HG02870 (cell line): ENCODE data around the gene MYOM1.
A peak's percentile ranks its signal among the peaks of the same experiment; 100 is the strongest.

ENCODE experiments used
- ATAC-seq: cut with Tn5 transposase; IDR thresholded peaks from one replicate; pipeline ENCODE4 v1.9.1; 2021; ENCODE audit warnings: mild to moderate bottlenecking, moderate library complexity; ENCODE audit not compliant: unreplicated experiment

Gene MYOM1

DNA sequence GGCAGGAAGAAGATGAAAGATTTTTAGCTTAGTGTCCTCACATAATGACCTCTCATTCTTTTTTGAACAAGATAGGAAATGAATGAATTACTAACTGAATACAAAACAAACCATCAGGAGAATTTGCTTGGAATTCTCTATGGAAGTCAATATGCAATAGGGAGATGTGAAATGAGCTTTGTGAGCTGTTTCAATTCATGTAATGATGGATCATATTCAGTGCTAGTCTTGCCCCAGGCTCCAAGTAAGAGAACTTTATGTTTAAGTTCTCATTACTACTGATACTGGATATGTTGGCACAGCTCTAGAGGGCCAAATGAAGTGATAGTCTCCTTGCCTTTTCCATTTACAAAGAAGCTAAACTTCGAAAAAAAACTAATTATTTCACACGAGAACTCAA lies 29.2 kb downstream of the MYOM1 start:
- no peak for ATAC-seq

DNA sequence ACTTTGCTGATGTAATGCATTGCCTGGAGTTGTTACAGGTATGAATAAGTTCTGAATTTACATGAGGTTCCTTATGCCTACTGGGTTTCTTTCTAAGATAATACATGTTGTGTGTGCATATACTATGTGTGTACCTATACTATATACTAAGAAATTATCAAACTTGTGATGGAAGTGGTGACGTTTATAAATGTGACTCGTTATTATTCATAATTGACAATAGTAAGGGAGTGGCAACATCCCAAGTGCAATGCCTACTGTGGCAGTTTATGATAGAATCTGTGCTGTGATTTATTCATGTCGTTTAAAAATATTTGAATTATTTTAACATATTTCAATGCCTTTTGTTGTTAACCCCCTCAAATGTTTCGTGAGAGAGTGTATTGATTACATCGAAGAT lies 29.9 kb downstream of the MYOM1 start:
- no peak for ATAC-seq

DNA sequence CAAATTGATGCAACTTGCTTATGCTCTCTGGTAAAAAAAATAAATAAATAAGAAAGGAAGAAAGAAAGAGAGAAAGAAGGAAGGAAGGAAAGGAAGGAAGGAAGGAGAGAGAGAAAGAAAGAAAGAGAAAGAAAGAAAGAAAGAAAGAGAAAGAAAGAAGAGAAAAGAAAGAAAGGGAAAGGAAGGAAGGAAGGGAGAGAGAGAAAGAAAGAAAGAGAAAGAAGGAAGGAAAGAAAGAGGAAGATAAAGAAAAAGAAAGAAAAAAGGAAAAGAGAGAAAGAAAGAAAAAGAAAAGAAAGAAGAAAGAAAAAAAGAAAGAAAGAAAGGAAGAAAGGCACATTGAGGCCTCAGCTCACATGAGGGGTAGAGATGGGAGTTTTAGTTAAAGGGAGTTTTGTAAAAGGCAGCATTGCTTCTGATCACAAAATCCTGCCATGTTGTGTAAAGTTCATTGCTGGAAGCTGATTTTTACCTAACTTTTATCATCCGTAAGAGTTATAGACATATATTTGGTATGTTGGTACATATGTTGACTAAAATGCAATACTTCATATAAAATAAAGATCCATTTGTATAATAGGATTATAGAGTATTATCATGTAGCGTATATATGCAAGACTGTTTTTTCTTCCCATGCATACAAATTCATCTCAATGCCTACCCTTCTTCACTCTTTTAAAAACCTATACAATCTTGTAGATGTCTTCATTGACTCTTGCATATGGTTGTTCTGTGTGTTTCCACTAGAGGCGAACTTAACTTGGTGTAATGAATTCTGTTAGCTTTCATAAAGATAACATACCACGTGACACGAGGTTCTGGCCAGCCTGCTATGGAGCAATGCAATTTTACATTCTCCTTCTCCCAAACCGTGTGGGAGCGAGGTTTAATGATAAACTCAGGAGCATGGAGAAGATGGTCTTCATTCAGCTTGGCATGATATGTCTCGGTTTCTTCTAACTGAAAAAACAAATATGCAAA lies 32.8 kb downstream of the MYOM1 start:
- ATAC-seq = no peak

DNA sequence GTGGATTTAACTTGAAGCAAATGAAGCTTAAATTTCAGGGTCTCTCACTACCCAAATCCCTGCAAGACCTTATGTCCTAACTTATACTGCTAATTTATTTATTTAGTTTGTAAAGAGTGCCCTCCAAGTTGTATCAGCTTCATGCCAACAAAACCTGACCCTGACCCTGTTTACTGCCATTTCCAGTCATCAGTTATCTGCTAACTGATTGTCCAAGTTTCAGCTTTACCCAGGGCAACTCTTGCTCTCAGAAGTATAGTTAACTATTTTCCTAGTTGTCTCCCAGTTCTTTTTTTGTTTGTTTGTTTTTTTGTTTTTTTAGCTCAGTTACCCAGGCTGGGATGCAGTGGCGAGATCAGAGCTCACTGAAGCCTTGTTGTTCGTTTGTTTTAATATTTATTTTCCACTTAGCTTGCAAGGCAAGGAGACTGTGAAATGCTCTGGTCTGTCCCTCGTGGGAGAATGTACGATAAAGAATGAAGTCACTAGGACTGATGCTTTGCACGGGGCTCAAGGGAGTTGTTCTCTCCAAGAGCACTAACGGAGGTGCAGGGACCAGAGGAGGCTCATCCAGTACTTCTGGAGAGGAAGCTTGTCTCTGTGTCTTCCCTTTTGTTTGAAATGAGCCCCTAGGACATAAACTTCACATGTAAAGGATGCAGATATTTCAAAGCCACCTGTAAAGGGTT lies 35.3 kb downstream of the MYOM1 start:
- no peak for ATAC-seq

DNA sequence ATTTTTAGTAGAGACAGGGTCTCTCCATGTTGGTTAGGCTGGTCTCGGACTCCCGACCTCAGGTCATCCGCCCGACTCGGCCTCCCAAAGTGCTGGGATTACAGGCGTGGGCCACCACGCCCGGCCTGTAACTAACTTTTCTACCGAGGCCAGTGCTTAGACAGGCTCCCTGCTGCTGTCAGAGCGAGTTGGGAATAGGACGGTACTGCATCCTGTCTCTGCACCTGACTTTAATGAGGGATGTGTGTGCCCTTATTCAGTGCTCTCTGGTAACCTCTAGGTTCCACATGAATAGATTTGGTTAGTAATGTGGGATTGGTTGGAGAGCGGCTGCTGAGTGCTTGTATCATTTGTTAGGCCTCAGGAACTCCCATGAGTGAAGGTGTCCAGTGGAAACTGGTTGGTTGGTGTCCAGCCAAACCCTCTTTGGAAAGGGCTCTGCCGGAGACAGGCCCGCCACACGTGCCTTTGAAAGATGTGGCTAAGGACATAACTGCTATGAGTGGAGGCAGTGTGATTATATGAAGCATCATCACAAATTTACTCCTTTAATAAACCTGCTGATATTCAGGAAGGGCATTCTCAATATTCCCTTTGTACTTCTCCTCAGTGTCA lies 36.6 kb downstream of the MYOM1 start:
- ATAC-seq = no peak

DNA sequence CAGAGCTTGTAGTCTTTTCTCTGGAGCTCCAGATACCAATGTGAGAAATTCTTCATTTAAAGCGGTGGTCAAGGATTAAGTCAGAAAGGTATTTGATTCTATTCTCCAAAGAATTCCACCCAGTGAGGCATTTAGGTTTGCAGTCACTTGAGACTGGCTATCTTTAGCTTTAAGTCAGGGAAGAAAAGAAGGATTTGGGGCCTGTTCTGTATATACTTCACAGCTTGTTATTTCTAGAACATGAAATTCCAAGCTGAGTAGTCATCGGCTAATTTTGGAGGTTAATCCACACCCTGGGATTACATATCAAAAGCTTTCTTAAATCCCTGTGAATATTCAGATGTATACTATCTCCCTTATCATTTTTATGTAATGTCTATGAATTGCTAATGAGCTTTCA lies 39.4 kb downstream of the MYOM1 start:
- ATAC-seq = no peak

DNA sequence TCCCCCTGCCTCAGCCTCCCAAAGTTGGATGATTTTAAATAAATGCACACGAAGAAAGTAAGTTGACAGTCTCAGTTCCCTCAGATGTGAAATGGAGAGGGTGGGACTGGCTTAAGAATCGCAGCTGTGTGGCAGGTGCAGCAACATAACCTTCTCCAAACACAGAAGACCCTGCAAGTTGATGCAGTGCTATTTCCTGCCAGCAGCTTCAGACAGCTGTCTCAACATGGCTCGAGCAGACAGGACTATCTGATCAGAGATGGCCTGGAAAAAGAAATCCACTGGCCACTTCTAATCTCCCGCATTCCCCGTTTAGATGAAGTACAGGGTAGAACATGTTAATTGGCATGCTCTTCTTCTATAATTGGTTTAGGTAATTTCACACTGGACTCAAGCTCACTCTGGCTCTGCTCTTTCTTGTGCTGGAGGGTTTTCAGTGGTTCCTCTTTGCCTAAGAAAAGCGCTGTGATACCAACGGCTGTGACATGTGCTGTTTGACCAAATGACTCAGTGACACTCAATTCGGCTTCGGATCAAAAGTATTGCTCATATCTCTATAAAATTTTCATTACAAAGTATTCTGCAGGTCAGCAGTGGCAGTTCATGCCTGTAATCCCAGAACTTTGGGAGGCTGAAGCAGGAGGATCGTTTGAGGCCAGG lies 40.2 kb downstream of the MYOM1 start:
- peak; percentile 66 for ATAC-seq

DNA sequence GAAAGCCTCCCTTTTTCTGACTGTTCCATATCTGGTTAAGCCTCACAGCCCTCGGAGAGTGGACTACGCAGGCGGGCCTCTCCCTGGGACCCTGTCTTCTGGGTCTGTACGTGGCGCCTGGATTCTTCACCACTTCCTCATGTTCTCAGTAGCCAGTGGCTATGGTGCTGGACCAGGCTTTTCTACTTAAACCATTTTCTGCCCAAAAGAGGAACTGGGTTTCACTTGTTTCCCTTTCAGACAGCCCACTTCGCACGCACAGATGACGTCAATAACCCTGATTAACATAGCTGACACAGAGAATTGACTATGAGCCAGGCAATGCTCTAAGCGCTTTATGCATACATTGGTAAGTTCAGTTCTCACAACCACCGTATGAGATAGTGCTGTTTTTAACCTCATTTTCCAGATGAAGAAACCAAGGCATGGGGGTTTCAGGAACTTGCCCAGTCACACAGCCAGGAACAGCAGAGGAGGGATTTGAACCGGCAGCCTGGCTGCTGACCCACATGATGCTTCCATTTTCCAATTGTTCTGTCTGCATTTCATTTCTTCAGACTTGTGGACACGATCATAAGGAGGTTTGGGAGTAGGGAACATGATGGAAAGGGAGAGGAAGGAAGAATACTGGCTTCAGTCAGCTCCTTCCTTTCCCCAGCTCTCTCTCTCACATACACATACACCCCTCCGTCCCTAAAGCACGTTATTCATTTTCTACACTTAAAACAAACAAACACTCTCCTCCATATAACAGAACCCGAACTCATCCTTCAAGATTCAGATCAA lies 41.7 kb downstream of the MYOM1 start:
- peak; percentile 78 for ATAC-seq

DNA sequence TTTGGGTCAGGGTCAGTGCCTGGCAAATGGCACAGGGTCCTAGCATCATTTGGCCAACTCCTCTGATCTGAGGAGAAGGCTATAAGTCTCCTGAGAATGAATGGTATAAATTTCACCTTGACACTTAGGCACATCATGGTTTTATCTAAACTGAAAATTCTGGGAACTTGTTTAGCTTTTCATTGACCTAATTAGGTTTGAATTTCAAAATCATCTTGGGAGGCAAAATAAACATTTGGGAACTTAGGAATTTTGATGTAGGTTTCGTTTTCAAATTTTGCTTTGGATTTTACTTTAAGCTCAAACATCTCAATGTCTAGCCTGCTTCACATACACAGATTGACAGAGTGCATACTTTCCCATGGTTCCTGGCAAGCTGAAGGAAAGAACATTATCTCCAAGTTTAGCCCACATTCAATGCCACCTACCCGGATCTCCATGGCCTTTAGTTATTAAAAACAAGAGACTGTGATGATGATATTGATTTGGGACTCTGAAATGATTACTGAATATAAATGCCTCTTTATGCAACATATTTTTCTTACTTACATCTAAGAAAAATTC lies 44.5 kb downstream of the MYOM1 start:
- ATAC-seq = no peak

DNA sequence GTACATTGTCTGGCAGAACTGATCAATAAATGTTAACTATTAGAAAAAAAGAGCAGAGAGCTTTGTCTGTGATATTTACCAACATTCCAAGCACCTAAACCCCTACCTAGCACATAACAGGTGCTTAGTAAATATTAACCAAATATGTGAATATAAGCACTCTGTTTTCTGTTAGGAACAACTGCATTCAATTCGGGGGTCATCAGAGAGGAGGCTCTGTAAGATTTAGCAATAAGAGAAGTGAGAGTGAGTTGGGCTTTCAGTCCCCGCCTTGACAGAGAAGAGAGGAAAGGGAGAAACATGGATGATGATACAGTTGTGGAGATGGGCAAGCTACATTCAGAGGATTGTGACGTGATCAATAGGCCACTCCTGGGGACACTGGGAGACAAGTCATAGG lies 47.7 kb downstream of the MYOM1 start:
- ATAC-seq = no peak

DNA sequence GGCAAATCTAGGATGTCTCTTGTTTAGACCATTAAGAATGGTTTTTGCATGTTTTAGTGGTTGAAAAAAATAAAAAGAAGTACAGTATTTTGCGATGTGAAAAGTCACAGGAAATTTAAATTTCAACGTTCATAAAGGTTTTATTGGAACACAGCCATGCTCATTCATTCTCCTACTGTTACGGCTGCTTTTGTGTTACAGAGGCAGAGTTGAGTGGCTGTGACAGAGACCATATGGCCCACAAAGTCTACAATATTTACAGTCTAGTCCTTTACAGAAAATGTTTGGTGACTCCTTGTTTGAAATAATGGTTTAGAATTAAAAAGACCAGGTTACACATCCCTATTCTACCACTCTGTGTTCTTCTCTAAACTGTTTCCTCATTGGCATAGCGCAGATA lies 48.1 kb downstream of the MYOM1 start:
- no peak for ATAC-seq

DNA sequence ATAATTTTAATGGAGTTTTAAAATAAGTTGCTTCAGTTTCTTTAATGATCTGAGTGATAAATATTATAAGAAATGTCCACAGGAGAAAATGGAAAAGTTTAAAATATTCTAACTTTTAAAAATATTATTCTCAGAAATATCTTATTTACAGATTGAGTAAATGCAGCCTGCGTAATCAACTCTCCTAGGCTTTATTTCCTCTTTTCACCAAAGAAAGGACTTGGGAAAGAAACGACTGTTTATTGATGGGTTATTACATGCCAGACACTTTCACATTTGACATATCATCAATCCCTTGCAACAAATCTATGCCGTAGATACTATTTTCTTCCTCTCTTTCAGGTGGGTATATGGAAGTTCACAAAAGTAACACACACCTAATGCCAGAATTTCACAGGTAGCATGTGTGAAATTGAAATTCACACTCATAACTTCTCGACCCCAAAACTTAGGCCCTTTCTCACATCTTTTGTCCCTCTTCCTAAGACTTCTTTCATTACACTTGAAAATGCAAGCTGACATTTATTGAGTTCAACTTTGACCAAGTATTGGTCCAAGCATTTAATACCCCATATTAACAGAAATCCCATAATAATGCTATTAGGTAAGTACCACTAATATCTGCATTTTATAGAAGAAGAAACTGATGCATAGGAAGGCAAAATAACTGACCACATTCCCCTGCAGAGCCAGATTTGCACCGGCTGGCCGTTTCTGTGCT lies 49.2 kb downstream of the MYOM1 start:
- no peak for ATAC-seq

DNA sequence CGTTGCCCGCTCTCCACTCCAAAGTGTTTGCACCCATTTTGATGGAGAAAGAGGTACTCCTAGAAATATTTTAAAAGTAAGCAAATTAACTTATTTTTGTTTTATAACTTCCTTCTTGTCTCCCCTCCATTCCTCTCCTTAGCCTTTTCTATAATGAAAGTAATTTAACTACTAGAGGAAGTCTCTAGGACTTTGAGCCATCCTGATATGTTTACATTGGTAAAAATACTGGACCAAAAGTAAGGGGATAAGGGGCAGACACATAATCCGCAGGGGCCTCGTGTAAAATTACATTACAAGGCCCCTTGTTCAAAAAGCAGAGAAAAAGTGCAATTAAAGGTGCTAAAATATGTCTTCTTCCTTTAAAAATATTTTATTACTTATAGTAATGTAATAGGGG lies 55.4 kb downstream of the MYOM1 start:
- ATAC-seq = no peak

DNA sequence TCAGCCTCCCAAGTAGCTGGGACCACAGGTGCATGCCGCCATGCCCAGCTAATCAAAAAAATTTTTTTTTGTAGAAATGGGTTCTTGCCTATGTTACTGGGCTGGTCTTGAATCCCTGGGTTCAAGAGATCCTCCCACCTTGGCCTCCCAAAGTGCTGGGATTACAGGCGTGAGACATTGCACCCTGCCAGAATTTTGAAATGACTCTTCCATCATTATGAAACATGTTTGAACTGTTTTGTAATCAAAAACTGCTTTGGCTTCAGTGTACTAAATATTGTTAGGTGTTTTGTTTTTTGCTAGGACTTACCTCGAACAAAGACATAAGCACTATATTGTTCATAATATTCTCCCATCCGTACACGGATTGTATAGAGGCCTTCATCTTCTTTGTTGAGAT lies 55.8 kb downstream of the MYOM1 start:
- ATAC-seq = no peak

DNA sequence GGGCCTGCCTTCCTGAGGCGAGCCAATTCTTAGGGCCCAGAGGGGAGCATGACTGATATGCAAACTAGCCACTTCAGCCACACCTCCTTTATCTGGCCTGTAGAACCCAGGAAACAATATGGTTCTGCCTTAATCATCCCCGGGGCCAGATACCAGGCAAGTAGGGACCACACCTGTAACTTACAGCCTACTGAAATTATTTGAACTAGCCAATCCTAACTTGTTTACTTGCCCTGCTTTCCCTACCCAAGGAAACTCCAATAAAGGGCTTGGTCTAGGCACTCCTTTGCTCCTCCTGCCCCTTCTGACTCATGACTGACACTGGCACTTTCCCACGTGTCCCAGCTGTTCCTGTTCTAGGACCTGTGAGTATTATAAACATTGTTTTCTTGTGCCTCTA lies 57.6 kb downstream of the MYOM1 start:
- no peak for ATAC-seq

DNA sequence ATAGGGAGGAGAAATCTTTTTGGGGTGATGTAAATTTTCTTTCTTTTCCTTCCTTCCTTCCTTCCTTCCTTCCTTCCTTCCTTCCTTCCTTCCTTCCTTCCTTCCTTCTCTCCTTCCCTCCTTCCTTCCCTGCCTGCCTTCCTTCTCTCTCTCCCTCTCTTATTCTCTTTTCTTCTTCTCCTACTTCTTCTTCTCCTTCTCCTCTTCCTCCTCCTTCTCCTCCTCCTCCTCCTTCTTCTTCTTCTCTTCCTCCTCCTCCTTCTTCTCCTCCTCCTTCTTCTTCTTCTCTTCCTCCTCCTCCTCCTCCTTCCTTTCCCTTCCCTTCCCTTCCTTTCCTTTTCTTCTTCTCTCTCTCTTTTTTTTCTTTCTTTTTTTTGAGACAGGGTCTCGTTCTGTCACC lies 59.9 kb downstream of the MYOM1 start:
- no peak for ATAC-seq

DNA sequence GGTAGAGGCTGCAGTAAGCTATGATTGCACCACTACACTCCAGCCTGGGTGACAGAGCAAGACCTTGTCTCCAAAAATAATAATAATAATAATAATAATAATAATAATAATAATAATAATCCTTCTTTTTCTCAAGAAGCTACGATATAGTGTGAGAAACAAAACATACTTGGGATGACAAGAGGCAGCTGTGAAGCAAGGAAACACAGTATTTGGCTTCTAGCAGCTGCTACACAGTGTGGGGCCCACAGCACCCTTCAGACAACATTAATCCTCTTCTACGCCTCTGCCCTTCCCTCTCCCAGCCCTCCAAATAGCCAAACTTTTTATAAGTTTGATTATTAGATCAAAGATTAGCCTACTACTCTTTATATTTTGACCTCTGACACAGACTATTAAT lies 62.2 kb downstream of the MYOM1 start:
- no peak for ATAC-seq

DNA sequence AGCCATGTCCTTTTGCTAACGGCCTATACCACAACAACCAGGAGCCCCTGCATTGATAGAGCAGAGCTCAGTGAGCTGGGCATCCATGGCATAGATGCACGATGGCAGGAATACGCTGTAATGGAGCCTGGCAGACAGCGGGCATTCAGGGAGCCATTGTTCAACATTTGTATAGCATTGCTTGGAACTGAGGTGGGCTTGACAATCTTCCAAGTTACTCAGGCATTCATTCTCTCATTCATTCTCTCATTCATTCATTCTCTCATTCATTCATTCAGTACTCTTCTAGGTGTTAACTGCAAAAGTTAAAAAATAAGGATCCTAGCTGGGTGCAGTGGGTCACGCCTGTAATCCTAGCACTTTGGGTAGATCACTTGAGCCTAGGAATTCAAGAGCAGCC lies 62.7 kb downstream of the MYOM1 start:
- no peak for ATAC-seq

DNA sequence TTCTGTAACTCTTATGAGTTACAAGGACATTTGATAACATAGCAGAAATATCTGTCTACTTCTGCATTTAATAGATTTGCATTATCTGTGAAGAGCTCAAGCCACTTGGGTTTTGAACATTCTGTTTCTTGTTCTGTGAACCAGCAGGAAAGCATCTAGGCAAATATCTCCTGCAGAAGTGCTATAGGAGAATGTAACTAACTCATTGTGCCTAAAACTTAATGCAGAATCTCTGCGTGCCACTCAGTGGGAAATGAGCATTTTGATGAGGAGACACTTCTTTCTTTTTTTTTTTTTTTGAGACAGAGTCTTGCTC lies 63.5 kb downstream of the MYOM1 start:
- no peak for ATAC-seq

DNA sequence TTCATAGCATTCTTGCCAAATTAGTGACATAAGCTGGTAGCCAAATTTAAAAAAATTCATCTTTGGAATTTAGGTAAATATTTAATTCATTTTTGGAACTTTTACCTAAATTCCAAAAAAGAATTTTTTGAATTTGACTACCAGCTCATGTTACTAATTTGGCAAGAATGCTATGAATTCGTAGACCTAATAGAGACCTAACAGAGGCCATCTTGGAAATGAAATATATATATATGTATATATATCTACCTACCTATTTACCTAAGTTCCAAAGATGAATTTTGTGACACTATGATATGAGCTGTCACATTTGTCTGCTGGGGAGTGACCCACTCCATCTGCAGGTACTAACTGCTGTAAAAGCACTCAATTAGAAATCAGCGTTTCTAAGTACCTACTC lies 65.6 kb downstream of the MYOM1 start:
- ATAC-seq = no peak
